GM19238 (cell line): ENCODE measurements around the gene CHIT1.
A peak's percentile ranks its signal among the peaks of the same experiment; 100 is the strongest.

ENCODE experiments used
- DNase-seq: peaks from one replicate; pipeline ENCODE4 v3.0.0; 2011; ENCODE audit warnings: low spot score; ENCODE audit not compliant: insufficient read length

Gene CHIT1

DNA sequence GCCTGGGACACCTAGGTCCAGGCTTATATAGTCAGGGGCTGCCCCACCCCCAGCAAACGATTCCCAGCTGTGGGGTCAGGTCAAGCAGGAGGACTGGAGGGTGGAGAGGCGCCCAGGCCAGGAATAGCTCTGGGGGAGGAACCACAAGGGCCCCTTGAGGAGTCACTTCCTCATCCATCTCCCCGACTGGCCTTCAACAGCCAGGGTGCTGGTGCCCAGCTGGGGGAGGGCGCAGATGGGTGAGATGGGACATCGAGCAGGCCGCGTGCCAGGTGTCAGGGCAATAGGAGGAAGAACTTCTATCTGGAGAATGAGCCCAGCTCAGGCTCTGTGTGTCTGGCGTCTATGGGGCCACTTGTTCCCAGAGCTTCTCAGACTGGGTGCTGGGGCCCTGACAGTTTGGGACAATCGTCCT lies 53.6 kb downstream of the CHIT1 start:
- no peak for DNase-seq

DNA sequence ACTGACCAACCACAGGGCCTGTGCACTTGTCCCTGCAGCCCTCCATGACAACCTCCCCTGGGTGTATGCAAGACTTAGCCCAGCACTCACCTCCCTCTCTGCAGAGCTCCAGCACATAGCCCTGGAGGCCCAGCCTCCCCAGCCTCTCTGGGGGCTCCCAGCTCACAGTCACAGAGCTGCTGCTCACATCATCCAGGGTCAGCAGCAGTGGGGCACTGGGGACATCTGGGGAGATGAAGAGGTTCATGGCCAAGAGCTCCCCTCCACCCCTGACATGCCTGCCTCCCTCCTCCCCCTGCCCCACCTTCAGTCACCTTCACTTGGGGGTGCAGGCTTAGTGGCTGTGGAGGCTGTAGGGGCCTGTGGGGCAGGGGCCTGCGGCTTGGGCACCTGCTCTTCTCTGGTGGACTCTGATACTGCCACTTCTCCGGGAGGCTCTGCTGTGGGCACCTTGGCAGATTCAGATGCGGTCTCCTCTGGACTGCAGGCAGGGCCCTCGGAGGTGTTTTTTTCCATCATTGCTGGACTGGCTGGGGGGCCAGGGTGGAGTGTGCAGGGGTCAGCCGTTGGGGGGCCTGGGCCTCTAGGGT lies 54.1 kb downstream of the CHIT1 start, which contains the start of gene MYBPH:
Gene MYBPH, minus strand, starts transcription at position 590 of the 590 bp plus-strand sequence. Its CDS starts 71 bp downstream, at position 519.
- no peak for DNase-seq

DNA sequence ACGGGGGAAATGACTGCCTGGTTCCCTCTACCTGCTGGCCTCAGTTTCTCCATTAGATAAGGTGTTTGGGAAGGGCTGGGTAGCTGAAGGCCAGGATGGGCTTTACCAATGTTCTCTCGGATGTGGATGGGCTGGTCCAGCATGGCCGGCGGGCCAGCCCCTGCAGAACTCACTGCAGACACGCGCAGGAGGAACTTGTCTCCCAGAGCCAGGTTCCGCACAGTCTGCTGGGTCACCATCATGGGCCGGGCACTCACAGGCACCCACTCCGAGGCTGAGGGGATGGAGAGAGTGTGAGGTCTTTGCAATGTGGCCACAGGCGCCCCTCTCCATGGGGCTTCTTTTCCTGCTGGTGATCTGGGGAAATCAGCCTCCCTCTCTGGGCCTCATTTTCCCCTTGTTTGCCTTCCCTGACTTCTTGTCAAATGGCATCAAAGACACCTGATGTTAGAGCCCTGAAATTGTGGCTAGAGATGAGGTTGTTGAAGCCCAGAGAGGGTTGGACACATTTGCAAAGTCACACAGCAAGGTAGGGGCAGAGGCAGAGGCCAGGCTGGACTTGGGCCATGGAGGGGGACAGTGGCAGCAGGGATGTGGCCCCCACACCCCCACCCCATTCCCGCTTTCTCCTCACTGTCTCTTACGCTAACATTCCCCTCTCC lies 55.0 kb downstream of the CHIT1 start:
- no peak for DNase-seq

GRCh38 chr1:203173566-203173965 lies 55.9 kb downstream of the CHIT1 start:
- DNase-seq: peak; percentile 81

GRCh38 chr1:203173011-203173555 lies 56.4 kb downstream of the CHIT1 start:
- no peak for DNase-seq

- DNase-seq: peak; percentile 74
These were observed 57.1 kb downstream of the CHIT1 start for GRCh38 chr1:203172184-203173010.

DNA sequence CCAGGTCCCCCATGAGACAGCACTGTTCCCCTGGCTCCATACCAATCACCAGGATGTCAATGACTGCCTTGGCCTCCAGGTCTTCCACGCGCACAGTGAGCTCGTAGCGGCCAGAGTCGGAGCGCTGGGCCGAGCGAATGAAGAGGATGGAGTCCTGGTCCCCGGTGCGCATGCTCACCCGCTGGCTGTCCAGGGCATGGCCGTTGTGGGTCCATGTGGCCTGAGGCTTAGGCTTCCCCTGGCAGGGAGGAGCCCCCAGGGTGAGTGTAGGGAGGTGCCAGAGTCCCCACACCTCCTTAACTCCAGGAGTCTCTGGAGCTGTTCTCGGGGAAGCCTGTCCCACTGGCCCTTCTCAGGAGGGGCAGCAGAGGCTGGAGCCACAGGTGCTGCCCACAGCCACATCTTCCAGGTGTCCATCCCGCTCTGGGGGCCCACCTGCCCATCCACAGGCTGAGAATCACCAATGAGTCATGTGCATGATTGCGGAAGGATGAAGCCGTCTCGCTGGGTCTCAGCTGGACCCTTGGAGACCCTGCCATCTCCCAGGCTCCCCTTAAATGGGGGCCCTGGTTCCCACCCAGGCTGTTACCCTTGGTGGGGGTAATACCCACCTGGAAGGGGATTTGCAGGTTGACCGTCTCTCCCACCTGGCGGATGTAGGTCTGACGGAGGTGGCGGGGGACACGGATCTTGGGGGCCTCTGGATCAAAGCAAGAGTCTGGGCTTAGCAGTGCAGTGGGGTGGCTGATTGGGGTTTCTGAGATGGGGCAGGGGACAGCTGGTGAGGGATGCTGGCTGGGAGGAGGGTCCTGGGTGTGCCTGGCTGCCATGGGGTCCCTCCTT lies 57.9 kb downstream of the CHIT1 start:
- DNase-seq: no peak

DNA sequence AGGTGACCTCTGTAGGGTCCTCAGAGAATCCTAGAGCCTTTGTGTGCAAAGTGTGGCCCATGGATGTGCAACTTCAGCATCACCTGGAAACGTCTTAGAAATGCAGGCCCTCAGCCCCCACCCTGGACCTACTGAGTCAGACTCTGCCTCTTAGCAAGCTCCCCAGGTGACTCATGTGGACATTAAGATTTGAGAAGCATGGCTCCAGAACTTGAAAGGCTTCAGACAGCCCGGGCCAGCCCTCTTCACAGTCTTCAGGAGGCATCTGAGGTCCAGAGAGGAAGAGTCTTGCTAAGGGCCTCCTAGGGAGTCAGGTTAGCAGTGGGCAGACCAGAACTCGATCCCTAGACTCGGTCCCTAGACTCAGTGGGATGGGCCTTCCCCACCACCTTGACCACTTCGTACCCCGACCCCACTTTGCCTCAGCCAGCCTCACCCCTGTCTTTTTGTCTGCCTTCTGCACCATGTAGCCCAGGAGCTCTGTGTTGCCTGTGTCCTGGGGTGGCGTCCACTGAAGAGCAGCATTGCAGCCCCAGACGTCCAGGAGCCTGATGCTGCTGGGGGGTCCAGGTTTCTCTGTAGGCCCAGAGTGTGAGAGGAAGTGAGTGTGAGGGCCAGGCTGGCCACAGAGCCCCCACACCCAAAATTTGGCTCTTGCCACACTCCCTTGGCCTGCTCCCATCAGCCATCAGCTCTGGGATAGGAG lies 58.7 kb downstream of the CHIT1 start:
- DNase-seq: no peak

DNA sequence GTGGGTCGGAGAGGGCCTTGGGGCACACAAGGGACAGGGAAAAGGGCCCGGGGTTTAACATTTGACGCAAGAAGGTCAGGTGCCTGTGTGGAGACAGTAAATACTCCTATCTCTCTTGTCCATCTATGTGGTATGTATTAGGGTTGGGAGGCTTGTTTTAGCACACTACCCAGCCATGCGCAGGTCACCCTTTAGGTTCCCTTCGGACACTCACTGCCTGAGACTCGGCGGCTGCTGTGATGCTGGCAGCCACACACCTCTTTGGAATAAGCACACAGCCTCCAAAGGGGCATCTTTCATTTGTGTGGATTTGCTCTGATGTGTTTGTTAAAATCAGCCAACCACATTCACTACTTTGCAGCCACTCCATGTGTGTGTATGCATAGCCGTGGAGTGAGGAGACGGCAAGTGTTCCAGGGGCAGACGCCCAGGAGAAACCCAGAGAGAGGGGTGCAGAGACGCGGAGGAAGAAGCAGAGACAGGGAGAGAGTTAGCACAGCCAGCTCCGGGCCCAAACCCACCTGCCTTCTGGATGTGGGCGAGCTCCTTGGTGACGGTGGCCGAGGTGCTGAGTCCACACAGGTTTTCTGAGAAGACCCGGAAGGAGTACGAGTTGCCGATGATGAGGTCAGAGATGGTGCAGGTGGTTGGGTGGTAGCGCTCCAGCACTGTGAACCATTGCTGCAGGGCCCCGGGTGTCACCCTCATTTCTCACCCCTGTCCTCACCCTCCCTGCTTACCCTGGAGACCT lies 59.5 kb downstream of the CHIT1 start:
- no peak for DNase-seq

DNA sequence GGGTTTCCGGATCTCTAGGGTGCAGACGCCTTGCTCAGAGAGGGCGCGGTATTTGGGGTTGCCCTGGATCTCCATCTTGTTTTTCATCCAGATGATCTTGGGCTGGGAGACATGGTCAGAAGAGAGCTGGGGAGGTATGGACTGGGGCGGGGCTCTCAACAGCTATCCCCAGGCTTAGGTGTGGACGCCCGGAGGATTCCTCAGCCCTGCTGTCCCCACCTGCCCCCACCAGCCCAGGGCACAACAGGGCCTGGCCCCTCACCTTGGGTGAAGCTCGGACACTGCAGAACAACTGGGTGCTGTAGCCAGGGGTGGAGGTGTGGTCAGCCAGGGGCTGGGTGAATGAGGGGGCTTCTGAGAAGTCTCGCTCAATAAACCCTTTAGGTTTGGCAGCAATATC lies 60.5 kb downstream of the CHIT1 start:
- DNase-seq: no peak

- no peak for DNase-seq
These were observed 61.2 kb downstream of the CHIT1 start for GRCh38 chr1:203168256-203168786.

DNA sequence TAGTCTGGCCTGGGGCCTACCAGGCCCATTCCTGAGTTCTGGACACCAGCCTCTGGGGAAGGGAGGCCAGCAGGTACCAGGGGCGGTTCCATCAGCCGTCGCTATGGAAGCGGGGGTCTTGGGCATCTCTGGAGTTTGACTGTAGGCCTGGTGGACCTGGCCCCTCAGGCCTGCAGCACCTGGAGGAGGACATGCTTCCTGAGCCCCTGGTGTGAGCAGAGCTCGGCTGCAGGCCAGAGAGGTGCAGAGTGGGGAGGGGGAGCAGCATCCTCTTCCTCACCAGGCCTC lies 61.6 kb downstream of the CHIT1 start:
- DNase-seq: no peak

DNA sequence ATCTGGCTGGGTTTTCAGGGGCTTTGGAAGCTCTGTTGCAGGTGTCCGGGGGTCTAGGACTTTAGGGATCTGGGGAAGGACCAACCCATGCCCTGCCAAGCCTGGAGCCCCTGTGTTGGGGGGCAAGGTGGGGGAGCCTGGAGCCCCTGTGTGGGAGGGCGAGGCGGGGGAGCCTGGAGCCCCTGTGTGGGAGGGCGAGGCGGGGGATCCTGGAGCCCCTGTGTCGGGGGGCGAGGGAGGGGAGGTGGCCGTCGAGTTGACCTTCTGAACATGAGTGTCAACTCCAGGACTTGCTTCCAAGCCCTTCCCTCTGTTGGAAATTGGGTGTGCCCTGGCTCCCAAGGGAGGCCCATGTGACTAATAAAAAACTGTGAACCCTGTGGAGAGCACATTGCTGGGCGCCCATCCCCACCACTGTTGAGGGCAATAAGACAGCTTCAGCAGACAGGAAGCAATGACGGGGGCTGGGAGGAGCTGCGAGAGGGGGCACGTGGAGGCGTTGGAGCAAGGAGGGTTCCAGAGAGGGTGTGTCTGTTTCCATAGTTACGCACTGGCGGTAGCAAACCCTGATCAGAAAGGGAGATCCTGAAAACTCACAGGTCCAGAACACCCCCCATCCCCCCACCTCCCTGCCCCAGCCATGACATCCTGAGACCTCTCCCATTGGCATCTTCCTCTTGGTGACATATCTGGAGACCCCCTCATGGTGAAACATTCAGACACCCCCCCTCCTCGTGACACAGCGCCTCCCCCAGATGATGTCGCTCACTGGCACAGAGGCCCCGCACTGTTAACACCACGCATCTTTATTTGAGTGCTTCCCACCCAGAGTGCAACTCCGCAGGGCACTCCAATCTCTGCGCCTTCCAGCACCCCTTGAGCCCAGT lies 62.2 kb downstream of the CHIT1 start:
- no peak for DNase-seq

DNA sequence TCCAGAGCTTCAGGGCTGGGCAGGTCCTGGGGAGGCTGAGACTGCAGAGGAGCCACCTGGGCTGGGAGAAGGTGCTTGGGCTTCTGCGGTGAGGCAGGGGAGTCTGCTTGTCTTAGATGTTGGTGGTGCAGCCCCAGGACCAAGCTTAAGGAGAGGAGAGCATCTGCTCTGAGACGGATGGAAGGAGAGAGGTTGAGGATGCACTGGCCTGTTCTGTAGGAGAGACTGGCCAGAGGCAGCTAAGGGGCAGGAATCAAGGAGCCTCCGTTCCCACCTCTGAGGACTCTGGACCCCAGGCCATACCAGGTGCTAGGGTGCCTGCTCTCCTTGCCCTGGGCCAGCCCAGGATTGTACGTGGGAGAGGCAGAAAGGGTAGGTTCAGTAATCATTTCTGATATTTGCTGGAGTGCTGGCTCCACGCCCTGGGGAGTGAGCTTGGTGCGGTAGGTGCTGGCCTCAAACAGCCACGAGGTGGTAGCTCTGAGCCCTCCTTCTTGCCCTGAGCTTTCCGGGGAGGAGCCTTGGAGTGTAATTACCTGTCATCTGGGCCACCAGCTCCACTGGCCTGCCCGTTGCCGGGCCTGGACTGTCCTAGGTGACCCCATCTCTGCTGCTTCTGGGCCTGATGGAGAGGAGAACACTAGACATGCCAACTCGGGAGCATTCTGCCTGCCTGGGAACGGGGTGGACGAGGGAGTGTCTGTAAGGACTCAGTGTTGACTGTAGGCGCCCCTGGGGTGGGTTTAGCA lies 63.1 kb downstream of the CHIT1 start:
- DNase-seq: no peak
